GM10266 (cell line): ENCODE measurements around the gene KIF3B.

Experiments used
- DNase-seq: peaks from one replicate; pipeline ENCODE4 v3.0.0; 2012; ENCODE audit errors: extremely low spot score
- CTCF ChIP-seq: IDR thresholded peaks from 2 replicates; pipeline ENCODE4 v1.5.1; 2012; ENCODE audit warnings: mild to moderate bottlenecking, low read depth; ENCODE audit not compliant: control insufficient read depth, insufficient read depth; ENCODE audit errors: missing control alignments

The KIF3B gene

GRCh38 chr20:32300647-32301046 is 23.2 kb downstream of the KIF3B start:
- no peak for TF ChIP-seq CTCF
- no peak for DNase-seq

- no peak for DNase-seq
- TF ChIP-seq CTCF, result no peak
These were observed 24.5 kb downstream of the KIF3B start for GRCh38 chr20:32301719-32302506.

GRCh38 chr20:32302507-32302872 is 25.0 kb downstream of the KIF3B start:
- no peak for TF ChIP-seq CTCF
- DNase-seq, result no peak

GRCh38 chr20:32304131-32304746 is 26.8 kb downstream of the KIF3B start:
- no peak for DNase-seq
- no peak for TF ChIP-seq CTCF

- DNase-seq, result no peak
- TF ChIP-seq CTCF, result no peak
These were observed 35.4 kb downstream of the KIF3B start for GRCh38 chr20:32312718-32313424.

- no peak for TF ChIP-seq CTCF
- no peak for DNase-seq
These were observed 37.3 kb downstream of the KIF3B start for GRCh38 chr20:32314768-32315167.

- DNase-seq, result no peak
- TF ChIP-seq CTCF, result no peak
These were observed 37.9 kb downstream of the KIF3B start for GRCh38 chr20:32315399-32315798.
